GM10248 (cell line): ENCODE results near the gene ORC2.
"Not testable (repeated sequence)": the region's sequence is repeated elsewhere in the genome, so short reads cannot be mapped to it uniquely, and the experiment has no call there.

Source experiments
- CTCF ChIA-PET: fragments of 300-600 bp; sonication (Branson Sonifier 250); formaldehyde crosslinking; extraction: SDS; loops from one replicate; lab custom pipeline; 2021; ENCODE audit warnings: antibody characterized with exemption; lab: Yijun Ruan, JAX
- POLR2A ChIA-PET: fragments of 350-650 bp; sonication (Branson Sonifier 250); formaldehyde crosslinking; extraction: SDS; loops from one replicate; lab custom pipeline; 2020; ENCODE audit warnings: antibody characterized with exemption; lab: Yijun Ruan, JAX
- DNase-seq: peaks from one replicate; pipeline ENCODE4 v3.0.0; 2012; ENCODE audit errors: extremely low spot score
- TF ChIP-seq, protein P1 (sequence below): IDR thresholded peaks from 2 replicates; pipeline ENCODE4 v1.5.1; 2012; ENCODE audit warnings: mild to moderate bottlenecking, low read depth; ENCODE audit errors: extremely low read depth, missing control alignments, control extremely low read depth

Gene ORC2

DNA sequence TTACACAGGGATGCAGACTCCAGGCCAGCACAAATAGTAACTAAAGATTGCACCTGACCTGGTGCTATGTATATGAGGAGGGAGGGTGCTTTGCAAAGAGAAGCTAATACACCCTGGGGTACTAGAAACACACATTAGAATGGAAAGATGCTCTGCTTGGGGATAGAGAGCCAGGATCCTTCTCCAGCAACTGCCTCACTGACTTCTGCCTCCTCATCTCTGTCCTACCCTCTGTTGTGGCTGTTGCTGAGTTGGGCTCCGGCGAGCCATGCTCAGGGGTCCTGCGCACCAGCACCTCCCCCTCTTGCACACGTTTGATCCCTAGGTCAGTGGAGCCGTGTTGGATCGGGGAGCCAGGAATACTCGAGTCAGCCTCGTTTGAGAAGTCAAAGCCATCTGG is 23.7 kb upstream of the ORC2 start:
- no peak for DNase-seq
- TF ChIP-seq, protein P1, sequence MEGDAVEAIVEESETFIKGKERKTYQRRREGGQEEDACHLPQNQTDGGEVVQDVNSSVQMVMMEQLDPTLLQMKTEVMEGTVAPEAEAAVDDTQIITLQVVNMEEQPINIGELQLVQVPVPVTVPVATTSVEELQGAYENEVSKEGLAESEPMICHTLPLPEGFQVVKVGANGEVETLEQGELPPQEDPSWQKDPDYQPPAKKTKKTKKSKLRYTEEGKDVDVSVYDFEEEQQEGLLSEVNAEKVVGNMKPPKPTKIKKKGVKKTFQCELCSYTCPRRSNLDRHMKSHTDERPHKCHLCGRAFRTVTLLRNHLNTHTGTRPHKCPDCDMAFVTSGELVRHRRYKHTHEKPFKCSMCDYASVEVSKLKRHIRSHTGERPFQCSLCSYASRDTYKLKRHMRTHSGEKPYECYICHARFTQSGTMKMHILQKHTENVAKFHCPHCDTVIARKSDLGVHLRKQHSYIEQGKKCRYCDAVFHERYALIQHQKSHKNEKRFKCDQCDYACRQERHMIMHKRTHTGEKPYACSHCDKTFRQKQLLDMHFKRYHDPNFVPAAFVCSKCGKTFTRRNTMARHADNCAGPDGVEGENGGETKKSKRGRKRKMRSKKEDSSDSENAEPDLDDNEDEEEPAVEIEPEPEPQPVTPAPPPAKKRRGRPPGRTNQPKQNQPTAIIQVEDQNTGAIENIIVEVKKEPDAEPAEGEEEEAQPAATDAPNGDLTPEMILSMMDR: no peak
- CTCF ChIA-PET: interaction anchor here (1.1 kb wide), 1 partner anchor 20 kb away, joined by 3 read pairs; no protein-coding TSS in a partner anchor
- POLR2A ChIA-PET: no interaction called here

- TF ChIP-seq, protein P1: no peak
- no peak for DNase-seq
- ChIA-PET POLR2A (no interaction called here), CTCF (interaction anchor here (1.0 to 3.1 kb wide), 2 partner anchors 22 to 82 kb away, joined by 3 to 9 read pairs; partner anchors contain the start of gene ORC2)
Measured at GRCh38 chr2:200985799-200986198, 22.3 kb upstream of the ORC2 start.

DNA sequence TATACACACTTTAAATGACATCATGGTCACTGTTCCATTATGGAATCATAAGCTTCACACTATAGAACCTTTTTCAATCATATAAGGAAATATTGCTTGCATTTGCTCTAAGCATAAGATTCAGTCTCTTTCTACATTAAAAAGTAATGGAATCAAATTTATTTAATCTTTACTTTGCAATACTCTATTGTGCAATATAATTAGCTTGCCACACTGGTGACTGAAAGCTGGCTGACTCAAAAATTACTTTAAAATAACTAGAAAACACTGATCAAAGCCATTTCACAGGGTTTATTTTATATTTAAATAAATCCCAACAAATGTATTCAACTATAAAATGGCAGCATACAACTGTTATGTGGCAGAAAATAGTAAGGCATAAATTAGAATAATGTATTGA is 13.2 kb upstream of the ORC2 start:
- no peak for DNase-seq
- ChIA-PET POLR2A (interaction anchor here (0.6 kb wide), 1 partner anchor 231 kb away, joined by 3 read pairs; no protein-coding TSS in a partner anchor), CTCF (interaction anchor here (0.7 to 7.3 kb wide), 6 partner anchors 8 to 201 kb away, joined by 3 to 76 read pairs (median 4); partner anchors contain the start of gene ORC2)
- TF ChIP-seq, protein P1: no peak

- no peak for DNase-seq
- ChIA-PET POLR2A (no interaction called here), CTCF (interaction anchor here (1.0 to 7.3 kb wide), 3 partner anchors 12 to 202 kb away, joined by 3 to 76 read pairs (median 4); partner anchors contain the start of gene ORC2)
- TF ChIP-seq, protein P1: no peak
Measured at GRCh38 chr2:200975672-200976071, 12.2 kb upstream of the ORC2 start.

- CTCF ChIA-PET: interaction anchor here (1.0 kb wide), 1 partner anchor 99 kb away, joined by 3 read pairs; no protein-coding TSS in a partner anchor
- not testable (repeated sequence) for DNase-seq
- POLR2A ChIA-PET: interaction anchor here (0.7 kb wide), 1 partner anchor 175 kb away, joined by 3 read pairs; no protein-coding TSS in a partner anchor
Measured at GRCh38 chr2:200970057-200970456, 6.6 kb upstream of the ORC2 start.

DNA sequence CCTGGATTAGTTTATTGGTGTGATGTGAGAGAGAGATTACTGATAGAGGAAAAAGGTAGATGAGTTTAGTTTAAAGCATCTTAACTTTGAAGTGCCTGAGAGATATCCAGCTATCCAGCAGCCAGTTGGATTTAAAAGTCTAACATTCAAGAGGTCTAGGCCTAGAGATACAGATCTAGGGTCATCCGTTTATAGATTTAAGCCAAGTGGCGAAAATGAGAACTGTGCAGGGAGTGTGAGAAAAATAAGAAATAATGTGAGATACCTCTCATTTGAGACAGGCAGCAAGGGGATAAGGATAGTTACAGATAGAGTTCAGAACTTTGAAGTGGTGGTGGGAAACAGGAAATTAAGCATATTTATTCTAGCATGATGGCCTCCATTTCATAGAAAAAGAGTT is 5.3 kb upstream of the ORC2 start:
- POLR2A ChIA-PET: no interaction called here
- no peak for DNase-seq
- CTCF ChIA-PET: interaction anchor here (1.3 to 2.0 kb wide), 3 partner anchors 8 to 64 kb away, joined by 3 to 7 read pairs (median 3); no protein-coding TSS in a partner anchor
- TF ChIP-seq, protein P1: no peak

GRCh38 chr2:200968162-200968561 is 4.7 kb upstream of the ORC2 start:
- no peak for DNase-seq
- ChIA-PET POLR2A (no interaction called here), CTCF (interaction anchor here (1.0 to 2.7 kb wide), 6 partner anchors 9 to 63 kb away, joined by 3 to 18 read pairs (median 3); no protein-coding TSS in a partner anchor)
- TF ChIP-seq, protein P1: no peak
